MCF 10A (cell line): ENCODE results near the gene ZEB1. TPM values are rescaled to one million over a fixed set of nuclear protein-coding genes. Genes with fewer than 3 reads are reported as not detected.

ENCODE experiments used
- BruUV-seq: library from RNA; stranded (reverse); fragments of 400-500 nt; replicated peaks from 2 replicates; lab custom pipeline; 2021; lab: Mats Ljungman, UMichigan
- CTCF ChIA-PET: fragments of 300-600 bp; sonication (Branson Sonifier 250); formaldehyde crosslinking; extraction: SDS; loops from one replicate; lab custom pipeline; 2021; ENCODE audit warnings: antibody characterized with exemption, inconsistent platforms; lab: Yijun Ruan, JAX
- POLR2A ChIA-PET: fragments of 300-600, 350-650 bp; sonication (Branson Sonifier 250); formaldehyde crosslinking; extraction: SDS; loops from one replicate; lab custom pipeline; 2020; ENCODE audit warnings: antibody characterized with exemption, inconsistent platforms; lab: Yijun Ruan, JAX
- DNase-seq: peaks from one replicate; pipeline ENCODE4 v3.0.0-alpha.2; 2018; ENCODE audit not compliant: unreplicated experiment
- H3K27ac Mint-ChIP-seq: one replicate; pipeline ENCODE4 v1.8.0; 2022; ENCODE audit warnings: mild to moderate bottlenecking, low read depth, mixed read lengths; ENCODE audit not compliant: unreplicated experiment
- H3K27me3 Mint-ChIP-seq: one replicate; pipeline ENCODE4 v1.8.0; 2022; ENCODE audit warnings: mixed read lengths; ENCODE audit not compliant: insufficient read depth, unreplicated experiment
- H3K36me3 Mint-ChIP-seq: one replicate; pipeline ENCODE4 v1.8.0; 2022; ENCODE audit warnings: mild to moderate bottlenecking, moderate library complexity, mixed read lengths; ENCODE audit not compliant: insufficient read depth, unreplicated experiment
- H3K4me1 Mint-ChIP-seq: one replicate; pipeline ENCODE4 v1.8.0; 2022; ENCODE audit warnings: mixed read lengths; ENCODE audit not compliant: insufficient read depth, unreplicated experiment
- H3K4me3 Mint-ChIP-seq: one replicate; pipeline ENCODE4 v1.8.0; 2022; ENCODE audit warnings: mild to moderate bottlenecking, moderate library complexity, mixed read lengths; ENCODE audit not compliant: unreplicated experiment
- H3K9me3 Mint-ChIP-seq: one replicate; pipeline ENCODE4 v1.8.0; 2022; ENCODE audit warnings: mixed read lengths; ENCODE audit not compliant: unreplicated experiment
- intact Hi-C: fragments of 100-400 bp; cut with micrococcal nuclease; formaldehyde crosslinking; loops from 2 replicates; pipeline ENCODE4 v1.14.1; 2022
- total RNA-seq: library from RNA; stranded (reverse); gene quantifications from 2 replicates; pipeline ENCODE4 v1.2.3, GENCODE V29; 2022
- TF ChIP-seq, protein P1 (sequence below): fragments of 200-600 bp; IDR thresholded peaks from one replicate; pipeline ENCODE4 v1.8.0; 2022; ENCODE audit warnings: antibody characterized with exemption, mild to moderate bottlenecking; ENCODE audit not compliant: unreplicated experiment

The ZEB1 gene
- total RNA-seq, 1 experiment from 2014 or later: 15.1 TPM

GRCh38 chr10:31508882-31509281, 189.9 kb downstream of the ZEB1 start:
- H3K27me3 Mint-ChIP-seq: no peaks in the 10 kb centered on the region
- intact Hi-C loops: no loop called here
- peaks cover 6% of the 10 kb centered on the region for H3K36me3 Mint-ChIP-seq
- H3K4me1 Mint-ChIP-seq: no peaks in the 10 kb centered on the region
- ChIA-PET CTCF (interaction anchor here (1.1 kb wide), 1 partner anchor 18 kb away, joined by 3 read pairs; no protein-coding TSS in a partner anchor), POLR2A (no interaction called here)
- no peak for DNase-seq
- no peak overlapping the region for H3K4me3 Mint-ChIP-seq
- TF ChIP-seq, protein P1, sequence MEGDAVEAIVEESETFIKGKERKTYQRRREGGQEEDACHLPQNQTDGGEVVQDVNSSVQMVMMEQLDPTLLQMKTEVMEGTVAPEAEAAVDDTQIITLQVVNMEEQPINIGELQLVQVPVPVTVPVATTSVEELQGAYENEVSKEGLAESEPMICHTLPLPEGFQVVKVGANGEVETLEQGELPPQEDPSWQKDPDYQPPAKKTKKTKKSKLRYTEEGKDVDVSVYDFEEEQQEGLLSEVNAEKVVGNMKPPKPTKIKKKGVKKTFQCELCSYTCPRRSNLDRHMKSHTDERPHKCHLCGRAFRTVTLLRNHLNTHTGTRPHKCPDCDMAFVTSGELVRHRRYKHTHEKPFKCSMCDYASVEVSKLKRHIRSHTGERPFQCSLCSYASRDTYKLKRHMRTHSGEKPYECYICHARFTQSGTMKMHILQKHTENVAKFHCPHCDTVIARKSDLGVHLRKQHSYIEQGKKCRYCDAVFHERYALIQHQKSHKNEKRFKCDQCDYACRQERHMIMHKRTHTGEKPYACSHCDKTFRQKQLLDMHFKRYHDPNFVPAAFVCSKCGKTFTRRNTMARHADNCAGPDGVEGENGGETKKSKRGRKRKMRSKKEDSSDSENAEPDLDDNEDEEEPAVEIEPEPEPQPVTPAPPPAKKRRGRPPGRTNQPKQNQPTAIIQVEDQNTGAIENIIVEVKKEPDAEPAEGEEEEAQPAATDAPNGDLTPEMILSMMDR: no peak
- H3K9me3 Mint-ChIP-seq: peaks cover 29% of the 10 kb centered on the region
- no TSS peak for BruUV-seq
- H3K27ac Mint-ChIP-seq: no peak overlapping the region

GRCh38 chr10:31509989-31510388, 191.0 kb downstream of the ZEB1 start:
- TF ChIP-seq, protein P1: no peak
- no peak for DNase-seq
- Mint-ChIP-seq H3K27me3 (no peaks in the 10 kb centered on the region), H3K4me3 (no peak overlapping the region), H3K36me3 (peaks cover 6% of the 10 kb centered on the region), H3K9me3 (peaks cover 29% of the 10 kb centered on the region), H3K4me1 (peaks cover 4% of the 10 kb centered on the region), H3K27ac (no peak overlapping the region)
- no TSS peak for BruUV-seq
- CTCF ChIA-PET: interaction anchor here (0.7 kb wide), 1 partner anchor 260 kb away, joined by 3 read pairs; no protein-coding TSS in a partner anchor
- POLR2A ChIA-PET: no interaction called here
- intact Hi-C loops: no loop called here

DNA sequence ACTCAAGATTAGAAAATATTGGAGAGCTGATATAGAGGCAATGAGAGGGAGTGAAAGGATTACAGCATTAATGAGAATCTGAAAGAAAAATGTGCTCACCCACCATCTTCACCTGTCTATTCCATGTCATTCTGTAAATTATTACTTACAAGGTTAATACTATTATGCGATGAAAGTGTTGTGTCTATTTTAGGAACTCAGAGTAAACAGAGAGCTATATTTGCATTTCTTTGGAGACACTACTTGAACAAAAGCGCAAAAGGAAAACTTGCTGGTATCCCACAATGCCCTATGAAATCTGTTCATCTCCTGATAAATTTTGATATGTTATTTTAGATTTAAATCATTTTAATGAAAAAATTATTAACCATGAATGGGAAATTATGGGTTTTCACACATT, 196.1 kb downstream of the ZEB1 start:
- Mint-ChIP-seq H3K36me3 (no peaks in the 10 kb centered on the region), H3K27ac (no peak overlapping the region), H3K4me3 (no peak overlapping the region), H3K4me1 (peaks cover 5% of the 10 kb centered on the region), H3K9me3 (no peaks in the 10 kb centered on the region), H3K27me3 (no peaks in the 10 kb centered on the region)
- DNase-seq: no peak
- TF ChIP-seq, protein P1: no peak
- no TSS peak for BruUV-seq
- intact Hi-C loops: no loop called here
- CTCF ChIA-PET: no interaction called here
- POLR2A ChIA-PET: interaction anchor here (0.7 to 0.9 kb wide), 2 partner anchors 17 to 228 kb away, joined by 3 read pairs; no protein-coding TSS in a partner anchor

DNA sequence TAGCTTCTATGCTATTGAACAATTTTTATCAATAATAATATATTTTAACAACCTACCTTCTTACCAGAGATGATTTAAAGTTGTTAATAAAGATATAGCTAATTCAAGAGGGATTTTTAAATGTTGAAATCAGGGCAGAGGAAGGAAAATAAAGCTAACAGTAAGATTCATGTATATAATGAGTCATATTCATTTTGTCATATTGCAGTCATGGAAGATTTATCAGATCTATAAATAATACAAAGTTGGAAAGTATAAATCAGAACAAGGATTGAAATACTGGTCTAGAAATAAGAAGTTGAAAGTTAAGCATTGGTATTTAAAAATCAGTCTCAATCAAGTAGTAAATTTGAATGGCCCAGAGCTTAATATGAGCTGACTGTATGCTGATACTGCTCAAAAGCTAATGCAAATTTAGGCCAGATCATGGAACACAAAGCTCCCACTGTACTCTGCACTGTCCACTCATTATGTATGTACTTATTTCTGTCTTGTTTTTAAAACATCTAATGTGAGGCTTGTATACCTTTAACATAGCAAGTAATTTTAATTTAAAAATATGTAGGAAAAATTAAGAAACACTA, 196.9 kb downstream of the ZEB1 start:
- ChIA-PET CTCF (no interaction called here), POLR2A (interaction anchor here (0.9 kb wide), 1 partner anchor 16 kb away, joined by 3 read pairs; no protein-coding TSS in a partner anchor)
- Mint-ChIP-seq H3K27me3 (no peaks in the 10 kb centered on the region), H3K27ac (no peak overlapping the region), H3K36me3 (no peaks in the 10 kb centered on the region), H3K9me3 (no peaks in the 10 kb centered on the region), H3K4me3 (no peak overlapping the region), H3K4me1 (peaks cover 5% of the 10 kb centered on the region)
- BruUV-seq: no TSS peak
- TF ChIP-seq, protein P1: no peak
- intact Hi-C loops: no loop called here
- no peak for DNase-seq
